ENCODE results near the gene DYRK4.

The DYRK4 gene

GRCh38 chr12:4649358-4649661 is 87.3 kb downstream of the DYRK4 start:
- H3K36me3 ChIP-seq, result peaks cover 23% of the 10 kb centered on the region
- H3K4me3 ChIP-seq, result peak overlapping the region; percentile 79

DNA sequence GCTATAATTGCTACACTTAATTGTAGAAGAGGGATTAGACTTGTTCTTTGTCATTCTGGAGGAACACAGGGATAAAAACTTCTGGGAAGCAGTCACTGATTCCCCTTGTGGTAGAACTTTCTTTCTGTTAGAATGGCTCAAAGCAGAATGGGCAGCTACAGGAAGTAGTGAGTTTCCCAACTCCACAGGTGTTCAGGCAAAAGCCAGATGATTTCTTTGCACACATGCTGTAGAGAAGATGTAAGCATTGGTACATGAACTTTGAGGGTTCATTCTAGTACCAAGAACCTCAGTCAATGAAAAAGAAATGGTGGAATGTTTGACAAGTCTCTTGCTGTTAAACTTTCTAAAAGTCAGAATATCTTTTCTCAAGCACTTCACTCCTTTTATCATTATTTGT is 91.2 kb downstream of the DYRK4 start:
- no peak overlapping the region for H3K4me2 ChIP-seq
- peaks cover 65% of the 10 kb centered on the region for H4K20me1 ChIP-seq
- peaks cover 61% of the 10 kb centered on the region for H3K36me3 ChIP-seq

More at GRCh38 chr12:4649358-4649661, 87.3 kb downstream of the DYRK4 start:
- no peak for TF ChIP-seq Cebpa-rat (IDR thresholded peaks at IDR 0.05)
- Histone ChIP-seq H4K20me1 (peaks cover 37% of the 10 kb centered on the region), H3K9me3 (no peaks in the 10 kb centered on the region), H3K4me2 (peak overlapping the region; percentile 97), H3K9ac (peak overlapping the region; percentile 90), H3K27me3 (no peaks in the 10 kb centered on the region), H3K27ac (peak overlapping the region; percentile 89), H3K4me1 (peaks cover 30% of the 10 kb centered on the region)

DNA sequence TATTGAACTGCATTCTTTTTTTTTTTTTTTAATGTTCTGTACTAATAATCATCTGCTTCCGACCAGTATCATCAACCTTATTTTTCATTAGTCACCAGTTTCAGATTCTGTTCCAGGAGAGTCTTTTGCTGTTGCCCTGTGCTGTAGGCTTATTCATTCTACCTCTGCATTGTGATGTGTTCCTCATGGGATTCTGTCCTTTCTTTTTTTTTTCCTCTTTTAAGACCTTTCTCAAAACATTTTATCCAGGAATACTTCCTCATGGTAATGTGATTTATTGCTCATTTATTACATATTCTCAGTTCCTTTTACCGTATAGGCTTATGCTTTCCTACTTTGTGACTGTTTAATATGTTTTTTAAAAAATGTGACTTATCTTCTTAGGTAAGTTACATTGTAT is 91.7 kb downstream of the DYRK4 start:
- Histone ChIP-seq H3K9me3 (no peaks in the 10 kb centered on the region), H3K9ac (no peak overlapping the region), H3K27me3 (no peaks in the 10 kb centered on the region), H4K20me1 (peaks cover 65% of the 10 kb centered on the region), H3K4me2 (no peak overlapping the region), H3K4me1 (peaks cover 20% of the 10 kb centered on the region), H3K36me3 (peaks cover 66% of the 10 kb centered on the region), H3K27ac (no peak overlapping the region), H3K4me3 (no peak overlapping the region)
- TF ChIP-seq Cebpa-rat (IDR thresholded peaks at IDR 0.05), result no peak

More for the DNA sequence above, 91.2 kb downstream of the DYRK4 start:
- H3K4me3 ChIP-seq, result no peak overlapping the region
- TF ChIP-seq Cebpa-rat (IDR thresholded peaks at IDR 0.05), result no peak
- no peaks in the 10 kb centered on the region for H3K27me3 ChIP-seq
- H3K4me1 ChIP-seq, result peaks cover 23% of the 10 kb centered on the region
- no peaks in the 10 kb centered on the region for H3K9me3 ChIP-seq
- H3K27ac ChIP-seq, result no peak overlapping the region
- no peak overlapping the region for H3K9ac ChIP-seq
